Right renal pelvis (tissue), 4 donors: ENCODE results near the gene RASGRF1. TPM values are rescaled to one million over a fixed set of nuclear protein-coding genes. Genes with fewer than 3 reads are reported as not detected.
A peak's percentile ranks its signal among the peaks of the same experiment; 100 is the strongest.

Source experiments
- DNase-seq, 4 donors: peaks; one replicate each; pipeline ENCODE4 v3.0.0-alpha.2; 2013; ENCODE audit warnings: low read depth in 4 of 4, low spot score in 3 of 4, missing footprints in 1 of 4
- polyA plus RNA-seq, 4 donors: library from polyadenylated mRNA; unstranded; fragments of 120-200 nt; gene quantifications; one replicate each; pipeline ENCODE4 v1.2.1, GENCODE V29; 2013; ENCODE audit not compliant: insufficient read length in 4 of 4

Gene RASGRF1
- polyA plus RNA-seq, 4 donors, result 0.19 to 0.44 (median 0.40) TPM

DNA sequence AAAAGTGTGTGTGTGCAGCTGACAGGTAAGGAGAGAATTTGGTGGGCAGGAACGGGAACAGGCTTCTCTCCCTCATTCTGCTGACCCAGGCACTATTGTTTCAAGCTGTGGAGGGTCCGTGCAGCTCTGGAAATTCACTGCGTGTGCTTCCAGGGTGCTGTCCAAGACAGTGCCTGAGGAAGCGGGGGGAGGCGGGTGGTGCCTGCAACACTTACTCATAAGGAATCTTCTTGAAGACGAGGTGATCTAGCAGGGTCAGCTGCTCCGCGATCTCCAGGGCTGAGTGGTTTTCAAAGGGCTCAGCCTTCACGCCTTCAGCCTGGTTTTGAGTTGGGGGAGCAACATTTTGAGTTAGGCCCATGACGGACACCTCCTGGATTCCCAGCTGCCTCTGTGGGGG, 99.1 kb downstream of the RASGRF1 start:
- DNase-seq, result no peak

GRCh38 chr15:78990278-78990677, 100.3 kb downstream of the RASGRF1 start:
- DNase-seq, result no peak

- DNase-seq, result no peak
Measured at GRCh38 chr15:78989701-78990240, 100.8 kb downstream of the RASGRF1 start.

- DNase-seq, result peak in 3 of 4 donors; percentile 52 to 67 (median 57)
Measured at GRCh38 chr15:78988361-78988911, 102.1 kb downstream of the RASGRF1 start.

DNA sequence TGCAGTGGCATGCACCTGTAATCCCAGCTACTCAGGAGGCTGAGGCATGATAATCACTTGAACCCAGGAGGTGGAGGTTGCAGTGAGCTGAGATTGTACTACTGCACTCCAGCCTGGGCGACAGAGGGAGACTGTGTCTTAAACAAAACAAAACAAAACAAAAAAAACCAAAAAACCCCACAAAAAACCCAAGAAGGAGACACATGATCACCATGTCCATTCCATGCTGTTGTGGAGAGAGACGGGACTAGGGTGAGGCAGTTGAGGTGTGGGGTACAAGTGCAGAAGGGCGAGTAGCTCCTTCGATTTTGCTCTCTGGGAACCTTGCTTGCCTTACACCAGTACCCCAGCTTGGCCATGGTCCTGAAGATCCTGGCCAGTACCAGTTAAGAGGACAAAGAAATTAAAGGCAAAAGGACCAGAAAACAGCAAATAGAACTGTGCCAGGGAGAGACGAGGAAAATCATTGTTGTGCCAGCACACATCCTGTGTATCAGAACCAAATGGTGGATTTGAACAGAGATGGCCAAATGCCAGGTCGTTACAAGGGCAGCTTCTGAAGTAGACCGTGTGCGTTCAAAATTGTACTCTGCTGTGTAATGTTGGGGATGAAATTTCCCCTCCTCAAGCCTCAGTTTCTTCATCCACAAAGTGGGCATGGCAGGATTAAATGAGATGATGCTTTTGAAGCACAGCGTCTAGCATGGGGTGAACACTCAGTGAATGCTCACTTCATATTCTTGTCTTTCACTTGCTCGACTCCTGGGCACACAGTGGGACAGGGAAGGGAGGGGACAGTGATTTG, 102.8 kb downstream of the RASGRF1 start:
- DNase-seq, result no peak

DNA sequence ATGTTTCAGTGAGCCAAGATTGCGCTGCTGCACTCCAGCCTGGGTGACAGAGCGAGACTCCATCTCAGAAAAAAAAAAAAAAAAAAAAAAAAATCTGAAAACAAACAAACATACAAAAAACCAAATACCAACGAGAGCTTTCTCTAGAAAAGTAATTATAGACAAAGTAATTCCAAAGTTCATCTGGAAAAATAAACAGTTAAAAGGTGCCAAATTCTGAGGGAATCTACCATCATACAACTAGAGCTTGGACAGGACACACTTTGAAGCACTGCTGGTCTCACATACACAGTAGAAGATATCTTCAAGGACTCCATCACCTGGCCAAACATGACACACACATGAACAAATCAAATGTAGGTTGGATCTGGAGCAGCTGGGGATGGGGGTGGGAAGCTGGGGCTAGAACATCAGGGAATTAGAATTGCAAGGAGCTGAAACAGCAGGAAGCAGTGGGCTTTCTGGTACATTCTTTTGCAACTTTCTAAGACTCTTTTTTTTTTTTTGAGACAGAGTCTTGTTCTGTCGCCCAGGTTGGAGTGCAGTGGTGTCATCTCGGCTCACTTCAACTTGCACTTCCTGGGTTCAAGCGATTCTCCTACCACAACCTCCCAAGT, 104.6 kb downstream of the RASGRF1 start:
- no peak for DNase-seq

GRCh38 chr15:78984041-78984440, 106.5 kb downstream of the RASGRF1 start:
- DNase-seq, result no peak

DNA sequence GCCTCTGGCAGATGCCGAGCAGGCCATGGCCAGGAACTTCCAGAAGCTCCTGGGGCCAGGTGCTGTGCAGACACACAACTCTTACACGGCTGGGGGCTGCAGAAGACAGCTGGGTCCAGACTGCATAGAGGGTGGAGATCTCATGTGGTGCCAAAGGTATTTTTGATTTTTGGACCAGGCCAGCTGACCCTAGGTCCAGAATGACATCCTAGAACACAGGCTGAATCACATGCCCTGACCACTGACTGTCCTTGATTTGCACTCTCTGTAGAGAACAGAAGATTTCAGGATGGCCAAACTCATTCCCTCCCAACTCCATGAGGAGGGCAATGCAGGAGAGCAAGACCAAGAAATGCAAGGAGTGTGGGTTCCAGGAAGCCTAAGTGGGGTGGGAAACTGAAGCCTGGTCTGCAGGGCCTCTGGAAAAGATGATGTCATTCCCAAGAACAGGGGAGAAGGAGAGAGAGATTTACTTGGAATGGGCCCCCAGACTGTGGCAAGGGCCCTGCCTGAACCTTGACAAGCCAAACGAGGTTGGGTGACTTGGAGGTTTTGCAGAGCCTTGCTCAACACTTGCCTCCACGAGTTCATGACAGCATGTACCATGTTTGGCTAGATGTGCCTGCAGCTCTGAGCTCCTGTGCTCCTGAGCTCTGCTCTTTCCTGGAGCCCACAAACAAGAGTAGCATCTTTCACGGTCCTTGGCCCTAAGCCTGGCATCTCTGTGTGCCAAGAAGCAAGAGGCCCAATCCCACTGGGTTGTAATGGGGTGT, 107.2 kb downstream of the RASGRF1 start:
- DNase-seq, result no peak

DNA sequence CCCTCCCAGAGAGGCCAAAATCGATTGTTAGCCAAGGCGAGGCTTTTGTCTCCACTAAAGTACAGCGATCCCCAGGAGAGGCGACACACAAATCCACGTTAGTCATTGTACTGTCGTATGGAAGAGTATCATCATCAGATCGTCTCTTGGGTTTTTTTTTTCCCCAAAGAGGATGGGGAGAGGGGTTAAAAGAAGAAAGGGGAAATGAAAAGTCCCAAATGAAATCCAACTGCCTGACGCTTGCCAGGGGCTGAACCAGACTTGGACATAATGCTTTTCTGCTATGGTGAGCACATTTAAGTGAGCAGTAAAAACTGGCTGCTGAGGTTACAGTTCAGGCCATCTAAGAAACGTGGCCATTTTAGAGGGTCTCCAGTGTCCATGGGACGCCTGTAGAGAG, 107.8 kb downstream of the RASGRF1 start:
- DNase-seq, result no peak

GRCh38 chr15:78981532-78982313, 108.9 kb downstream of the RASGRF1 start:
- no peak for DNase-seq

- peak; percentile 28 to 35 (median 34) for DNase-seq
Measured at GRCh38 chr15:78979456-78980320, 110.9 kb downstream of the RASGRF1 start.

- DNase-seq, result no peak
Measured at GRCh38 chr15:78978601-78979179, 111.9 kb downstream of the RASGRF1 start.

DNA sequence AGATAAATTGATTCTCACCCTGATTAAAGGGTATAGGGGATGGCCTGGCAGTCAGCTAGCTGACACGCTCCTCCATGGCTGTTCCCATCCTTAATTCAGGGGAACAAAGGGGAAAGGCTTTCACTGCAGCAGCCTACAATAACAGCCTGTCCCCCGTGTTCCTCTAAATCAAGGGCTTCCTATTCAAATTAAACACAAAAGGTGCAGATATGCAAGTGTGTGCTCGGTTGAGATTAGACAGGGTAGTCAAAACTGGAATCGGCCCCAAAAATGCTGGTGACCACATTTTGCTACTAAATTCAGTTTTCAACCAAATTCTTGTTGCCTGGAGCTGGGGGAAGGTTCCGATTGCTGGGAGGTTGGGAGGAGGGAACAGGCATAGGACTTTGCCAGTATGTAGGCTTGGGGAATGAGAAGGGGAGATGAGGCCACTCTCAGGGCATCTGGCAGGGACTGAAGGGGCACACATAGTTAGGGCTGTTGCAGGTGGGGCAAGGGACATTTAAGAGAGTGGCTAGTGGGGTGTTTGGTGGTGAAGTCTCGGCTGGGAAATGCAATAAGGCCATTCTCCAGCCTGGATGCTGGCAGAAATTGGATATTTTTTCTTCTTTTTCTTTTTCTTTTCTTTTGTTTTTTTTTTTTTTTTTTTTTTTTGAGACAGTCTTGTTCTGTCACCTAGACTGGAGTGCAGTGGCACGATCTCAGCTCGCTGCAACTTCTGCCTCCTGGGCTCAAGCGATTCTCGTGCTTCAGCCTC, 112.8 kb downstream of the RASGRF1 start:
- no peak for DNase-seq

DNA sequence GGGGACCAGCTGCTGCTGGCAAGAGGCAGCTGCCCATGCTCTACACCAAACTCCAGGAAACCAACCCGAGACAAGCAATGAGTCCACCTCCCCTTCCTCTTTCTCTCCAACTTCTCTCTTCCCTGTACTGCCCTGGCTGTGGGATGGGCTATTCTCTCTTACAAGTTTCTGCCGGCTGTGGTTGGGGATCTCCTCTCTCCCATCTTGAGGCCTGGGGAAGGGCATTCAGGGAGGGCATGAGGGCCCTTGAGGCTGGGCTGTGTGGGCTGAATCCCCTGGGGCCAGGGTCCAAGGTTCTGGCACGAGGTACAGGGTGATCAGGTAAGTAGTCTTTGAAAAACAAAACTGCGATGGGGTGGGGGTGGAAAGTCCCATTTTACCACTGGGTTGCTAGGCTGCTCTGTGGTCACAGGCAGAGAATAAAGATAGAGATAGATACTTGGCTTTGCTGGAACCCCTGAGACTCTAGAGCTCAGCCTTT, 113.4 kb downstream of the RASGRF1 start:
- DNase-seq, result no peak

GRCh38 chr15:78976691-78977090, 113.9 kb downstream of the RASGRF1 start:
- DNase-seq, result no peak

DNA sequence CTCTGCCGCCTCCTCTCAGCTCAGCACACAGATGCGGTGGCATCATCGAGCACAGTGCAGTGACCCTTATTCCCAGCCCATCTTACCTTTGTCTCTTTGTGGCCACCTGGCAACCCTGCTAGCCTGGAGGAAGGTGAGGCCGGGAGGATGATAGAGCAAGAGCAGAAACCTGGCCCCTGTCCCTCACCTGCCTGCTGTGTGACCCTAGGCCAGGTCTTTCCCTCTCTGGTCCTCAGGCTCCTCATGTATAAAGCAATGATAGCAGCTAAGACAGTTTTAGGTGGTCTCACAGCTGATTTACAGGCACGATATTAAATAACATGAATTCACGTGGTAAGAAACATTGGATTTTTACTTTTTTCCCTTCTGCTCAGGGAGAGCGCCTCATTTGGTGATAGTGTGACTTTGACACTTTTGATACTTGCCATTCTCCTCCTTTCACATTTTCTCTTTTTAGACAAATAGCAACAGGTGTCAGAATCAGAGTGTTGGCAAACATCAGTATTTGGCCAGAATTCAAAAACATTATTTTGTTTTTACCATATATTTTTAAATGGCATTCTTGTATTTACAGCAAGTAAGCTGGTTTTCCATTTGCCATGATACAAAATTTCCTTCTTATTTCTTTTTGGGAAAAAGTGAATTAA, 116.2 kb downstream of the RASGRF1 start:
- no peak for DNase-seq

- DNase-seq, result no peak
Measured at GRCh38 chr15:78969687-78970349, 120.8 kb downstream of the RASGRF1 start.
